SK-N-SH treated with all-trans-retinoic acid at 6 μM for 48 hours (cell line): Measurements from ENCODE around the gene SLC28A2.

Experiments used
- RARB ChIP-seq: fragments of 250-450 bp; sonication (Bioruptor Pico); IDR thresholded peaks from 2 replicates; pipeline ENCODE4 v1.8.0; 2021; ENCODE audit warnings: mild to moderate bottlenecking, moderate library complexity
- TOX ChIP-seq: fragments of 250-450 bp; sonication (Bioruptor Pico); IDR thresholded peaks from 2 replicates; pipeline ENCODE4 v1.8.0; 2021; ENCODE audit warnings: mild to moderate bottlenecking, moderate library complexity, borderline replicate concordance
- ZFP3 ChIP-seq: fragments of 250-450 bp; sonication (Bioruptor Pico); IDR thresholded peaks from 2 replicates; pipeline ENCODE4 v1.5.0; 2020; ENCODE audit warnings: mild to moderate bottlenecking, moderate library complexity
- ZFP30 ChIP-seq: fragments of 450-650 bp; formaldehyde crosslinking; IDR thresholded peaks from 2 replicates; pipeline ENCODE4 v1.5.0; 2022; ENCODE audit warnings: mild to moderate bottlenecking, moderate library complexity
- ZNF565 ChIP-seq: fragments of 450-650 bp; formaldehyde crosslinking; conservative IDR thresholded peaks from 2 replicates; pipeline ENCODE4 v1.5.0; 2020; ENCODE audit warnings: low read depth, mild to moderate bottlenecking, moderate library complexity
- TF ChIP-seq, protein P1 (sequence below): fragments of 250-450 bp; sonication (Bioruptor Pico); IDR thresholded peaks from 2 replicates; pipeline ENCODE4 v1.5.1; 2020; ENCODE audit warnings: low read depth, mild to moderate bottlenecking, moderate library complexity
- TF ChIP-seq, protein P2 (sequence below): fragments of 250-450 bp; sonication (Bioruptor Pico); IDR thresholded peaks from 2 replicates; pipeline ENCODE4 v1.8.0; 2021; ENCODE audit warnings: low read depth, mild to moderate bottlenecking, moderate library complexity, borderline replicate concordance
- TF ChIP-seq, protein P3 (sequence below): fragments of 250-450 bp; sonication (Bioruptor Pico); IDR thresholded peaks from 2 replicates; pipeline ENCODE4 v1.8.0; 2020; ENCODE audit warnings: mild to moderate bottlenecking, moderate library complexity, borderline replicate concordance

DNA sequence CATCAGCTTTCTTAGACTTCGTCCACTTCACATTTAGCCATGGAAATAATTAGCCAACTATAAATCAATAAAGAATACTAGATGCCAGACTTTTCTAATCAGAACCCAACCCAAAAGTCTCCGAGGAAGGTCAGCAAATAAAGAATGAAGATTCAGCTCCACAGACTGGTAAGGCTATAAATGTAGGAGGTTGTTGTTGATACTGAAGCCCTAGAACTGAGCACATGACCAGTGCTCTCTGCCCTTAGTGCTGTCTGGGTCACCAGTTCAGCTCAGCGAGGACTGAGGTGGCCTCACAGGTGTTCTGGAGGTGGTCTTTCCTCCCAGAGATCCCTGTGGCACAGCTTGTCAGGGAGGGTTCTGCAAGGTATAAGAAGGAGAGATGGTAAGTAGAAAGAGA lies 20.9 kb upstream of the SLC28A2 start:
- TF ChIP-seq TOX (CRISPR knock-in tag), result no peak
- TF ChIP-seq, protein P1, sequence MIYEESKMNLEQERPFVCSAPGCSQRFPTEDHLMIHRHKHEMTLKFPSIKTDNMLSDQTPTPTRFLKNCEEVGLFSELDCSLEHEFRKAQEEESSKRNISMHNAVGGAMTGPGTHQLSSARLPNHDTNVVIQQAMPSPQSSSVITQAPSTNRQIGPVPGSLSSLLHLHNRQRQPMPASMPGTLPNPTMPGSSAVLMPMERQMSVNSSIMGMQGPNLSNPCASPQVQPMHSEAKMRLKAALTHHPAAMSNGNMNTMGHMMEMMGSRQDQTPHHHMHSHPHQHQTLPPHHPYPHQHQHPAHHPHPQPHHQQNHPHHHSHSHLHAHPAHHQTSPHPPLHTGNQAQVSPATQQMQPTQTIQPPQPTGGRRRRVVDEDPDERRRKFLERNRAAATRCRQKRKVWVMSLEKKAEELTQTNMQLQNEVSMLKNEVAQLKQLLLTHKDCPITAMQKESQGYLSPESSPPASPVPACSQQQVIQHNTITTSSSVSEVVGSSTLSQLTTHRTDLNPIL (CRISPR knock-in tag), result no peak
- TF ChIP-seq, protein P2, sequence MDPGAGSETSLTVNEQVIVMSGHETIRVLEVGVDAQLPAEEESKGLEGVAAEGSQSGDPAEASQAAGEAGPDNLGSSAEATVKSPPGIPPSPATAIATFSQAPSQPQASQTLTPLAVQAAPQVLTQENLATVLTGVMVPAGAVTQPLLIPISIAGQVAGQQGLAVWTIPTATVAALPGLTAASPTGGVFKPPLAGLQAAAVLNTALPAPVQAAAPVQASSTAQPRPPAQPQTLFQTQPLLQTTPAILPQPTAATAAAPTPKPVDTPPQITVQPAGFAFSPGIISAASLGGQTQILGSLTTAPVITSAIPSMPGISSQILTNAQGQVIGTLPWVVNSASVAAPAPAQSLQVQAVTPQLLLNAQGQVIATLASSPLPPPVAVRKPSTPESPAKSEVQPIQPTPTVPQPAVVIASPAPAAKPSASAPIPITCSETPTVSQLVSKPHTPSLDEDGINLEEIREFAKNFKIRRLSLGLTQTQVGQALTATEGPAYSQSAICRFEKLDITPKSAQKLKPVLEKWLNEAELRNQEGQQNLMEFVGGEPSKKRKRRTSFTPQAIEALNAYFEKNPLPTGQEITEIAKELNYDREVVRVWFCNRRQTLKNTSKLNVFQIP, result no peak
- no peak for TF ChIP-seq RARB (CRISPR knock-in tag)
- TF ChIP-seq ZNF565 (CRISPR knock-in tag), result no peak
- TF ChIP-seq, protein P3, sequence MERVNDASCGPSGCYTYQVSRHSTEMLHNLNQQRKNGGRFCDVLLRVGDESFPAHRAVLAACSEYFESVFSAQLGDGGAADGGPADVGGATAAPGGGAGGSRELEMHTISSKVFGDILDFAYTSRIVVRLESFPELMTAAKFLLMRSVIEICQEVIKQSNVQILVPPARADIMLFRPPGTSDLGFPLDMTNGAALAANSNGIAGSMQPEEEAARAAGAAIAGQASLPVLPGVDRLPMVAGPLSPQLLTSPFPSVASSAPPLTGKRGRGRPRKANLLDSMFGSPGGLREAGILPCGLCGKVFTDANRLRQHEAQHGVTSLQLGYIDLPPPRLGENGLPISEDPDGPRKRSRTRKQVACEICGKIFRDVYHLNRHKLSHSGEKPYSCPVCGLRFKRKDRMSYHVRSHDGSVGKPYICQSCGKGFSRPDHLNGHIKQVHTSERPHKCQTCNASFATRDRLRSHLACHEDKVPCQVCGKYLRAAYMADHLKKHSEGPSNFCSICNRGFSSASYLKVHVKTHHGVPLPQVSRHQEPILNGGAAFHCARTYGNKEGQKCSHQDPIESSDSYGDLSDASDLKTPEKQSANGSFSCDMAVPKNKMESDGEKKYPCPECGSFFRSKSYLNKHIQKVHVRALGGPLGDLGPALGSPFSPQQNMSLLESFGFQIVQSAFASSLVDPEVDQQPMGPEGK (CRISPR knock-in tag), result no peak
- TF ChIP-seq ZFP3 (CRISPR knock-in tag), result no peak
- TF ChIP-seq ZFP30 (CRISPR knock-in tag), result no peak
